Right lobe of liver (tissue), 4 donors: Measurements from ENCODE around the gene CSPG5.

Source experiments
- CTCF ChIP-seq, 4 donors: fragments of 200-600 bp in 3 of 4; fragments of 450-650 bp in 1 of 4; IDR thresholded peaks; one replicate each; pipeline versions ENCODE4 v1.5.1 to v1.8.0; 2016 to 2022; ENCODE audit warnings: antibody characterized with exemption in 4 of 4, mild to moderate bottlenecking in 2 of 4
- POLR2A ChIP-seq: fragments of 450-650 bp; IDR thresholded peaks from one replicate; pipeline ENCODE4 v1.6.1; 2017; ENCODE audit warnings: antibody characterized with exemption, mild to moderate bottlenecking
- donor health status: DM: no; HTN: no; CAD: no.
- donor health status: DM: no; HTN: no; CAD: no.
- donor health status: DM: no; HTN: yes; CAD: no.

DNA sequence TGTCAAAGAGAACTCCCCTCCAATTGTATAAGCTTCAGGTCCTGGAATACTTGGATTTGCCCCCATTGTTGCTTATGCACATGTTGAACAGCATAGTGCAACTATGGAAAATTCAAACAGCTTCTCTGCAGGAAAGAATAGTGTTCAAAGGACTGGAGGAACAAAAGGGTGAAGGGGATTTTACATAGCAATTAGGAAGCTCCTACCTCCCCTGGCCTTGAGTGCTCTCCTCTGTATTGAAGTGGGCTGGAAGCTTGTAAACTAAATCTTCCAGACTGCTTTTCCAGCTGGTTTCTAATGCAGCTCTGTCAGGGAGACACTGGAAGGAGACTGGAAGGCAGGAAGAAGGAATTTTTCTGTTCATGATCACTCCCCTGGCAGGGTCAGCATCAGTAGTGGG lies 57.9 kb downstream of the CSPG5 start:
- TF ChIP-seq CTCF (IDR thresholded peaks at IDR 0.05) (no peak), POLR2A (no peak)
